ENCODE results near the gene ZGLP1. TPM values are rescaled to one million over a fixed set of nuclear protein-coding genes. Genes with fewer than 3 reads are reported as not detected.

Gene ZGLP1
- total RNA-seq, 1 experiment from 2014 or later: 5.0 TPM

- intact Hi-C loops (cut with micrococcal nuclease): no loop called here
Observed at GRCh38 chr19:10339977-10340376, 30.4 kb upstream of the ZGLP1 start.

GRCh38 chr19:10339380-10339960 lies 29.9 kb upstream of the ZGLP1 start, which contains the start of gene ICAM3:
Gene ICAM3, minus strand, starts transcription at chr19:10339624. Its CDS starts 10 bp downstream, at chr19:10339614.
- Histone ChIP-seq H2AFZ (ENCODE audit: low read depth, low read length, poor library complexity, severe bottlenecking) (no peak within 1 kb of the TSS), H3K4me2 (ENCODE audit: low read length) (no peak within 1 kb of the TSS), H3K79me2 (ENCODE audit: insufficient read depth, low read length) (no peaks in the 10 kb centered on the region; the same call in 1 of the 2 replicates), H4K20me1 (ENCODE audit: insufficient read depth) (no peaks in the 10 kb centered on the region), H3K9ac (ENCODE audit: low read length) (no peak within 1 kb of the TSS), H3K27ac (ENCODE audit: low read depth, low read length) (no peak within 1 kb of the TSS), H3K9me3 (ENCODE audit: control insufficient read depth in 1 of 2, insufficient read depth in 1 of 2, low read depth in 1 of 2, low read length in 2 of 2) (no peaks in the 10 kb centered on the region), H3K4me1 (ENCODE audit: control insufficient read depth in 1 of 2, insufficient read depth in 2 of 2, low read length in 2 of 2) (peaks cover 0 to 18% of the 10 kb centered on the region in 2 experiments; a peak in 2 of 4 replicates), H3K9me2 (ENCODE audit: insufficient read depth) (no peaks in the 10 kb centered on the region), H3K27me3 (ENCODE audit: insufficient read depth, low read length) (no peaks in the 10 kb centered on the region), H3K36me3 (ENCODE audit: control insufficient read depth in 1 of 2, insufficient read depth in 2 of 2, low read length in 2 of 2) (no peaks in the 10 kb centered on the region), H3K4me3 (replicated peaks in 1 of 2; ENCODE audit: low read depth in 1 of 2, low read length in 2 of 2) (no peak within 1 kb of the TSS)
- ChIA-PET RAD21 (ENCODE audit: low non-redundant PET in 1 of 2, low total read pairs in 2 of 2, uncharacterized antibody in 2 of 2, unreplicated experiment in 2 of 2) (no interaction called here), POLR2A (no interaction called here), CTCF (no interaction called here)
- ATAC-seq (no peak), DNase-seq (ENCODE audit: low read depth, low spot score) (no peak)
- intact Hi-C loops (cut with micrococcal nuclease): no loop called here
- BruUV-seq (replicated peaks): no TSS peak
- no peak for TF ChIP-seq POLR2A (IDR thresholded peaks at IDR 0.05; ENCODE audit: borderline replicate concordance, extremely low read depth, insufficient read depth, insufficient read length)
- TF ChIP-seq CBX3 (IDR thresholded peaks at IDR 0.05; ENCODE audit: low read depth): no peak
- TF ChIP-seq FOSL1 (IDR thresholded peaks at IDR 0.05; ENCODE audit: low read depth): no peak
- TF ChIP-seq YY1 (IDR thresholded peaks at IDR 0.05; ENCODE audit: extremely low read depth, insufficient replicate concordance, low read depth, low read length): no peak
- TF ChIP-seq ZFX (IDR thresholded peaks at IDR 0.05): no peak
- no peak for TF ChIP-seq EGR1 (IDR thresholded peaks at IDR 0.05; ENCODE audit: low read depth)
- no peak for TF ChIP-seq ZNF274 (IDR thresholded peaks at IDR 0.05; ENCODE audit: low read depth, low read length)
- no peak for TF ChIP-seq TCF7L2 (IDR thresholded peaks at IDR 0.05; ENCODE audit: borderline replicate concordance, extremely low read depth, insufficient read depth, insufficient read length)
- no peak for TF ChIP-seq CEBPB (IDR thresholded peaks at IDR 0.05; ENCODE audit: low read depth)
- TF ChIP-seq SP1 (IDR thresholded peaks at IDR 0.05; ENCODE audit: low read depth): no peak
- no peak for TF ChIP-seq JUND (IDR thresholded peaks at IDR 0.05)
- TF ChIP-seq CTCF (IDR thresholded peaks at IDR 0.05 in 2 of 3, conservative IDR thresholded peaks at IDR 0.05 in 1 of 3; ENCODE audit: borderline replicate concordance in 1 of 3, insufficient read depth in 1 of 3, low read depth in 2 of 3, low read length in 2 of 3): no peak
- TF ChIP-seq MAX (IDR thresholded peaks at IDR 0.05): no peak
- TF ChIP-seq ZBTB33 (IDR thresholded peaks at IDR 0.05; ENCODE audit: extremely low read depth, insufficient replicate concordance, low read length): no peak
- no peak for TF ChIP-seq RAD21 (IDR thresholded peaks at IDR 0.05; ENCODE audit: low read depth)
- TF ChIP-seq POLR2AphosphoS5 (IDR thresholded peaks at IDR 0.05; ENCODE audit: low read depth, low read length): no peak

More at GRCh38 chr19:10339977-10340376, 30.4 kb upstream of the ZGLP1 start:
- no peaks in the 10 kb centered on the region for H3K36me3 ChIP-seq (ENCODE audit: control insufficient read depth in 1 of 2, insufficient read depth in 2 of 2, low read length in 2 of 2)
- ATAC-seq (no peak), DNase-seq (ENCODE audit: low read depth, low spot score) (no peak)
- H3K4me2 ChIP-seq (ENCODE audit: low read length): no peak overlapping the region
- CTCF ChIA-PET: no interaction called here
- H3K27ac ChIP-seq (ENCODE audit: low read depth, low read length): no peak overlapping the region
- no peak overlapping the region for H3K9ac ChIP-seq (ENCODE audit: low read length)
- H3K9me3 ChIP-seq (ENCODE audit: control insufficient read depth in 1 of 2, insufficient read depth in 1 of 2, low read depth in 1 of 2, low read length in 2 of 2): no peaks in the 10 kb centered on the region
- no peak overlapping the region for H2AFZ ChIP-seq (ENCODE audit: low read depth, low read length, poor library complexity, severe bottlenecking)
- H3K79me2 ChIP-seq (ENCODE audit: insufficient read depth, low read length): no peaks in the 10 kb centered on the region
- RAD21 ChIA-PET (ENCODE audit: low non-redundant PET in 1 of 2, low total read pairs in 2 of 2, uncharacterized antibody in 2 of 2, unreplicated experiment in 2 of 2): no interaction called here
- no TSS peak for BruUV-seq (replicated peaks)
- no peaks in the 10 kb centered on the region for H3K9me2 ChIP-seq (ENCODE audit: insufficient read depth)
- H4K20me1 ChIP-seq (ENCODE audit: insufficient read depth): no peaks in the 10 kb centered on the region
- no peaks in the 10 kb centered on the region for H3K27me3 ChIP-seq (ENCODE audit: insufficient read depth, low read length)
- no peak for TF ChIP-seq SRF (IDR thresholded peaks at IDR 0.05; ENCODE audit: low read depth)
- no peak for TF ChIP-seq JUND (IDR thresholded peaks at IDR 0.05)
- TF ChIP-seq CBX3 (IDR thresholded peaks at IDR 0.05; ENCODE audit: low read depth): no peak
- no peak for TF ChIP-seq TCF7L2 (IDR thresholded peaks at IDR 0.05; ENCODE audit: borderline replicate concordance, extremely low read depth, insufficient read depth, insufficient read length)
- TF ChIP-seq ELF1 (IDR thresholded peaks at IDR 0.05; ENCODE audit: borderline replicate concordance, low read depth): no peak
- POLR2A ChIA-PET: no interaction called here
- H3K4me3 ChIP-seq (replicated peaks in 1 of 2; ENCODE audit: low read depth in 1 of 2, low read length in 2 of 2): no peak overlapping the region
- H3K4me1 ChIP-seq (ENCODE audit: control insufficient read depth in 1 of 2, insufficient read depth in 2 of 2, low read length in 2 of 2): peaks cover 0 to 15% of the 10 kb centered on the region in 2 experiments; a peak in 2 of 4 replicates

Measured in HCT116 (cell line).